ENCODE measurements around the gene WAPL.

WAPL gene

DNA sequence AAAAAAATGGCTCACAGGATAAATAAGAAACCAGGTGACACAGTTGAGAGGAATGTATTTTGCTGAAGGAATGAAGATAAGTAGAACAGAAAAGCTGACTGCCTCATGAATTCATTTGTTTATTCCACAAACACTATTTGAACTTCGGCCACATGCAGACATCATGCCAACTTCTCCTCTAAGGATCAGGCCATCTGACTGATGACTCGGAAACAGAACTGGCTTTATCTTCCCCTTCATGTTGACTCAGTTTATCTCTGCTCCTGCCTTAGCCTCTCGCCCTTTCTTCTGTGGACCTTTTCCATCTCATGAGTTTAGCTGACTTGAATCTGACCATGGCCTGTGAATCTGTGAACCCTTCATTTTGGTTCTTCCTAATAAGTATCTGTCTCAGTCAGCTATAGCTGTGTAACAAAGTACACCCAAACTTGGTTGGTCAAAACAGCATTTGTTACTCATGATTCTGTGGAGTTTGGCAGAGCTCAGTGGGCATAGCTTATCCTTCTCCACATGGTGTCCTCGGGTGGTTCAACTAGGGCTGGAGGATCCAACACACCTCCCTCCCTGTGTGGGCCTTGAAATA, 111.0 kb downstream of the WAPL start:
- H3K9me3 ChIP-seq (ENCODE audit: control insufficient read depth, low read length): no peaks in the 10 kb centered on the region
- H3K79me2 ChIP-seq: no peaks in the 10 kb centered on the region
- H3K4me2 ChIP-seq (ENCODE audit: low read length): no peak overlapping the region
- H2AFZ ChIP-seq: no peak overlapping the region
- no peaks in the 10 kb centered on the region for H3K4me1 ChIP-seq
- no peak overlapping the region for H3K9ac ChIP-seq
- H3K4me3 ChIP-seq (ENCODE audit: low read depth, low read length): no peak overlapping the region
- no peak for TF ChIP-seq CTCF (IDR thresholded peaks at IDR 0.05)
- H3K27me3 ChIP-seq (ENCODE audit: control insufficient read depth, insufficient read depth, low read length): no peaks in the 10 kb centered on the region
- peak overlapping the region; percentile 22 for H3K27ac ChIP-seq
- H3K36me3 ChIP-seq (ENCODE audit: control insufficient read depth, insufficient read depth, low read length): no peaks in the 10 kb centered on the region

DNA sequence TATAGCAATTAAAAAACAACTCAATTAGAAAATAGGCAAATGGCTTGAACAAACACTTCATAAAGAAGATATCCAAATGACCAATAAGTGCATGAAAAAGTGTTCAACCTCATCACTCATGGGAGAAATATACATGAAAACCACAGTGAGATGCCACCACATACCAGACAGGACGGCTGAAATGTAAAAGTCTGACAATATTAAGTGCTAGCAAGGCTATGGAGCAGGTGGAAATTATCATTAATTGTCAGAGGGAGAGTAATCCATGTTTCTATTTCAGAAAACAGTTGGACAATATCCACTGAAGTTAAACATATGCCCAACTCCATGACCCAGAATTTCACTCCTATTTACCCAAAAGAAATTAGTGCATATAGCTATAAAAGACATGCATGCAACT, 112.4 kb downstream of the WAPL start:
- H3K36me3 ChIP-seq (ENCODE audit: control insufficient read depth, insufficient read depth, low read length): no peaks in the 10 kb centered on the region
- H3K27me3 ChIP-seq (ENCODE audit: control insufficient read depth, insufficient read depth, low read length): no peaks in the 10 kb centered on the region
- TF ChIP-seq CTCF (IDR thresholded peaks at IDR 0.05): no peak
- H3K79me2 ChIP-seq: no peaks in the 10 kb centered on the region
- no peak overlapping the region for H3K4me3 ChIP-seq (ENCODE audit: low read depth, low read length)
- H3K9me3 ChIP-seq (ENCODE audit: control insufficient read depth, low read length): no peaks in the 10 kb centered on the region
- no peak overlapping the region for H3K27ac ChIP-seq
- H3K4me2 ChIP-seq (ENCODE audit: low read length): no peak overlapping the region
- no peak overlapping the region for H2AFZ ChIP-seq
- no peaks in the 10 kb centered on the region for H3K4me1 ChIP-seq
- no peak overlapping the region for H3K9ac ChIP-seq

DNA sequence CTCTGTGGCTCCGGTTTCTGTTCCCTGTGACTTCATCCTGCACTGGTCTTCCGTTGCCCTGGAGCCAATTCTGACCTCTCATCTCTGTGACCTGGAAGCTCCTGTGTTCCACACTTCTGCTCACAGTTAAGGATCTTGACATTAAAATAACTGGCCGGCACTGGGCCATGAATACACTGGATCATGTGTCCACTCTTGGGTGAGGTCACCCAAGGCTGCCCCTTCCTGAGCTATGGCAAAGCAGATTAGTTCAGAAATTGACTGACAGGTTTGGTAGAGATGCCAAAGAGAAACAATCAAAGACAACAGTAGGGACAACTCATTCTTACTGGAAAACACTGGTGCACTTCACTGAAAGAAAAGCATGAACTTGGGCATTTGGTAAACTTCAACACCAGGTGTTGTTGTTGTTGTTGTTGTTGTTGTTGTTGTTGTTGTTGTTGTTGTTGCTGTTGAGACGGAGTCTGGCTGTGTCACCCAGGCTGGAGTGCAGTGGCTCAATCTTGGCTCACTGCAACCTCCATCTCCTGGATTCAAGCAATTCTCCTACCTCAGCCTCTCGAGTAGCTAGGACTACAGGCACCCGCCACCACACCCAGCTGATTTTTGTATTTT, 118.3 kb downstream of the WAPL start:
- H3K36me3 ChIP-seq (ENCODE audit: control insufficient read depth, insufficient read depth, low read length): no peaks in the 10 kb centered on the region
- TF ChIP-seq CTCF (IDR thresholded peaks at IDR 0.05): no peak
- H3K4me3 ChIP-seq (ENCODE audit: low read depth, low read length): no peak overlapping the region
- peak overlapping the region; percentile 2 for H3K27ac ChIP-seq
- H3K4me1 ChIP-seq: peaks cover 17% of the 10 kb centered on the region
- peak overlapping the region; percentile 15 for H3K4me2 ChIP-seq (ENCODE audit: low read length)
- H3K79me2 ChIP-seq: no peaks in the 10 kb centered on the region
- no peaks in the 10 kb centered on the region for H3K9me3 ChIP-seq (ENCODE audit: control insufficient read depth, low read length)
- H2AFZ ChIP-seq: peak overlapping the region; percentile 99
- no peaks in the 10 kb centered on the region for H3K27me3 ChIP-seq (ENCODE audit: control insufficient read depth, insufficient read depth, low read length)
- H3K9ac ChIP-seq: no peak overlapping the region

DNA sequence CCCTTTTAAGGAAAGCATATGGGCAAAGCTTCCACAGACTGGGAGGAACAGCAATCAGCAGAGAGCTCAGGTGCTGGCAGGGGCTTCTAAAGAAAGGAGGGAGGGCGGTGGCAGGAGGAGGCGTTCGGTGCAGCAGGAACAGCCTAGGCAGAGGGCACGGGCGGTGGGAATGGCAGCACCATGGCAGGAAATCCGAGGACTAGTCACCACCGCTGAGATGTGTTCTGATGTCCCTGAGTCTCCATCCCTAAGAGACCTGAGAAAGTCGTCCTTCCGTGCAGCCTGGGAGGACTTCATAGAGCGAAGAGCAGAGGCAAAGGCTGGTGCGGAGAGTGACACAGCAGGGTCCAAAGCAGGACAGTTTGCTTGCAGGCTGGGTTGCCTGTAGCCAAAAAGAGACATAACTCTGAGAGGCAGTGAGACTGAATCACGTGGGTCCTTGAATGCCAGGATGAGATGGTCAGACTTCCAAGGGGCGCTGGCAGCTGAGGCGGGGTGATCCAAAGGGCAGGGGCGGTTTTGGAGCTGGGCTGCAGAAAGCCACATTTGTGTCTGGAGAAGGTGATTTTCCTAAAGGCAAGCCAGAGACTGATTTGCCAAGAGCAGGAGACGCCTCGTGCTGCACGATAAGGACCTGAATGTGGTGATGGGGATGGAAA, 119.2 kb downstream of the WAPL start:
- Histone ChIP-seq H3K4me3 (ENCODE audit: low read depth, low read length) (no peak overlapping the region), H3K36me3 (ENCODE audit: control insufficient read depth, insufficient read depth, low read length) (no peaks in the 10 kb centered on the region), H3K27me3 (ENCODE audit: control insufficient read depth, insufficient read depth, low read length) (no peaks in the 10 kb centered on the region), H3K9me3 (ENCODE audit: control insufficient read depth, low read length) (no peaks in the 10 kb centered on the region), H3K9ac (no peak overlapping the region), H3K27ac (peak overlapping the region; percentile 2), H3K79me2 (no peaks in the 10 kb centered on the region), H3K4me2 (ENCODE audit: low read length) (peak overlapping the region; percentile 31), H3K4me1 (peaks cover 17% of the 10 kb centered on the region), H2AFZ (peak overlapping the region; percentile 99)
- TF ChIP-seq CTCF (IDR thresholded peaks at IDR 0.05): no peak

Measured in parathyroid adenoma (tissue), 2 donors.